ENCODE data around the gene INTS7. TPM values are rescaled to one million over a fixed set of nuclear protein-coding genes. Genes with fewer than 3 reads are reported as not detected.

INTS7 gene
- total and polyA plus RNA-seq, 12 donors = 4.4 to 11.6 (median 8.5) TPM

GRCh38 chr1:211991695-211992094 lies 43.7 kb downstream of the INTS7 start:
- Histone ChIP-seq H3K4me1 (peaks cover 0 to 5% (median 0%) of the 10 kb centered on the region in 9 donors), H3K36me3 (peaks cover 0 to 26% (median 3%) of the 10 kb centered on the region in 9 donors), H3K4me3 (no peak overlapping the region), H3K27me3 (no peaks in the 10 kb centered on the region), H3K9me3 (peaks cover 0 to under 1% (median 0%) of the 10 kb centered on the region in 11 donors), H3K27ac (no peak overlapping the region)
- DNase-seq (no peak), ATAC-seq (peak in 1 of 8 donors; percentile 41)
- intact Hi-C loops (cut with DNase I) = no loop called here
- no peak for TF ChIP-seq CTCF (IDR thresholded peaks at IDR 0.05)

- Histone ChIP-seq H3K27ac (no peak overlapping the region), H3K36me3 (peaks cover 0 to 57% (median 5%) of the 10 kb centered on the region in 9 donors), H3K4me3 (no peak overlapping the region), H3K4me1 (peaks cover 0 to 3% (median 0%) of the 10 kb centered on the region in 9 donors), H3K9me3 (no peaks in the 10 kb centered on the region), H3K27me3 (no peaks in the 10 kb centered on the region)
- WGBS, 2 donors = 96% methylated on average over 7 of the region's 7 CpGs
- ATAC-seq (no peak), DNase-seq (no peak)
- no peak for TF ChIP-seq CTCF (IDR thresholded peaks at IDR 0.05)
- intact Hi-C loops (cut with DNase I) = no loop called here
Observed at GRCh38 chr1:211986628-211987254, 48.6 kb downstream of the INTS7 start.

GRCh38 chr1:211985556-211986264 lies 49.6 kb downstream of the INTS7 start:
- intact Hi-C loops (cut with DNase I) = no loop called here
- Histone ChIP-seq H3K4me1 (no peaks in the 10 kb centered on the region), H3K36me3 (peaks cover 0 to 68% (median 5%) of the 10 kb centered on the region in 9 donors), H3K4me3 (no peak overlapping the region), H3K27ac (no peak overlapping the region), H3K27me3 (no peaks in the 10 kb centered on the region), H3K9me3 (no peaks in the 10 kb centered on the region)
- no peak for ATAC-seq
- DNase-seq = no peak
- no peak for TF ChIP-seq CTCF (IDR thresholded peaks at IDR 0.05)
- 97 to 99% methylated on average over 4 of the region's 4 CpGs for WGBS, 2 donors

- no peaks in the 10 kb centered on the region for H3K27me3 ChIP-seq
- no peak for DNase-seq
- no peaks in the 10 kb centered on the region for H3K9me3 ChIP-seq
- H3K27ac ChIP-seq = no peak overlapping the region
- no peak overlapping the region for H3K4me3 ChIP-seq
- intact Hi-C loops (cut with DNase I) = no loop called here
- peaks cover 0 to 91% (median 16%) of the 10 kb centered on the region in 9 donors for H3K36me3 ChIP-seq
- 97 to 98% methylated on average over 4 of the region's 4 CpGs for WGBS, 2 donors
- ATAC-seq = no peak
- no peak for TF ChIP-seq CTCF (IDR thresholded peaks at IDR 0.05)
- peaks cover 0 to 17% (median 0%) of the 10 kb centered on the region in 9 donors for H3K4me1 ChIP-seq
Observed at GRCh38 chr1:211978596-211978995, 56.8 kb downstream of the INTS7 start.
